Activated CD8-positive, alpha-beta memory T cell treated with anti-CD3 and anti-CD28 coated beads, Interleukin-2, amount 50 U/mL, for 4 hours (primary cell): ENCODE results near the gene TMEM178B.
"Not testable (repeated sequence)": the region's sequence is repeated elsewhere in the genome, so short reads cannot be mapped to it uniquely, and the experiment has no call there.

Experiments
- DNase-seq: peaks from one replicate; pipeline ENCODE4 v3.0.0-alpha.2; 2020

Gene TMEM178B

DNA sequence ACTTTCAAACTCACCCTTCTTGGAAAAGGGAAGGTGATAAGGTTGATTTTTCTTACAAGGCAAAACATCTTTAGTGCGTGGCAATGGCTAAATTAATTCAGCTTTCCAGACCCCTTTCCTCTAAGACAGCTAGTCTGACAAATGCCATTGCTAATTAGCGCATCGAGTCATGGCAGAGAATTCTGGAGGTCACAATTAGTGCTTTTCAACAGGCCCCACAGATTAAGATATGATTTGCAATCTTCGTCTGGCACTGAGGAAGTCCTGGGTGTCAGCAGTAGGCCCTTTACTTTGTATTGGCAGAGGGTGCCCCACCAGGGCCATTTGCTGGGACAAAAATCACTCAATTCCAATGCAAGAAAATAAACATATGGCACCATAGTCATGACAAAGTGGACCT lies 288.1 kb downstream of the TMEM178B start:
- DNase-seq, result no peak

DNA sequence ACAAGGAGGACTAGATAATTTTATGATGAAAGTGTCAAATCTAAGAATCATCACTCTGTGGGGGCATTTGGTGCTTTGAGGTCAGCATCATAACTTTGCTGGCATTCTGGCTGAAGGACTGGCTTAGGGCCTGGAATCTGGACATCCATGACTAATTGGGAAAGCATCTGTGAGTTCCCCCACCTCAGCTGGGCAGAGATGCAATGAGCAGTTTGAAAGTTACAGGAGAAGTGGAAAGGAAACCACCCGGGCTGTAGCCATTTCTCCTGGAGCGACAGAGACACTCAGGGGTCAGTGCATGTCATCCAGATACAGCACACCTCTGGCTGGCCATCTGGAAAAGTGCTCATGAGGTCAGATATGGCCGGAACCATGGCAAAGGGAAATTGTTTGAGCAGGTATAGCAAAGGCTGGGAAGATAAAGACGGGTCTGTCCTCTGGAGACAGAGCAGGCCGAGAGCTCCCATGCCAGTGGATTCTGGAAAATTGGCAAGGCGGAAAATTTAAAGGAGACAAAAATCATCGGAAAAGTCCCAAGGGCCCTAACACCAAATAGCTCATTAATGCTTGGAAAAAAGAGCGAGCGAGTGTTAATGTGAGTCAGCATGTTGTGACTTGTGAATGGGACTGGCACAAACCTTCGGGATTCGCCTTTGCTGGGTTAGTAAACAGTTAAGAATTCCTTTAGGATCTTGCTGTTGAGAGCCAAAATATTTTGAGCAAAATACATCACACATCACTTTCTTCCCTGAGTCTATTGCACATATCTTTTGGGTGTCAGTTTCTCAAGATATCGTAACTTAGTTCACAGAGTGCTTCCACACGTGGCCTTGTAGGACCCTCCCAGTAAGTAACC lies 288.9 kb downstream of the TMEM178B start:
- no peak for DNase-seq

DNA sequence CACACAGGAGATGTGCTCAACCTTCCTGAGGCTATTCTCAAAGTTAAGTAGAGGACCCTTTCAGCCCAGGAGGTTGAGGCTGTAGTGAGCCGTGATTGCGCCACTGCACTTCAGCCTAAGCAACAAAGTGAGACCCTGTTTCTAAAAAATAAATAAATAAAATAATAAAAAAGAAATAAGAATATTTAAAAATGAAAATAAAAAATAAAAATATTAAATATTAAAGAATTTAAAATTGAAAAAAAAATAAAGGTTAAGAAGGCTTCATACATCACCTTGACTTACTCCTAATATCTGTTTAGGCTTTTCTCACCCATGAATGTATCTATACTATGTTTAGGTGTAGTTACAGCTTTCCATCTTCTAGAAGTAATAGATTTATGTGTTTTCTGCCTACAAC lies 289.9 kb downstream of the TMEM178B start:
- no peak for DNase-seq

DNA sequence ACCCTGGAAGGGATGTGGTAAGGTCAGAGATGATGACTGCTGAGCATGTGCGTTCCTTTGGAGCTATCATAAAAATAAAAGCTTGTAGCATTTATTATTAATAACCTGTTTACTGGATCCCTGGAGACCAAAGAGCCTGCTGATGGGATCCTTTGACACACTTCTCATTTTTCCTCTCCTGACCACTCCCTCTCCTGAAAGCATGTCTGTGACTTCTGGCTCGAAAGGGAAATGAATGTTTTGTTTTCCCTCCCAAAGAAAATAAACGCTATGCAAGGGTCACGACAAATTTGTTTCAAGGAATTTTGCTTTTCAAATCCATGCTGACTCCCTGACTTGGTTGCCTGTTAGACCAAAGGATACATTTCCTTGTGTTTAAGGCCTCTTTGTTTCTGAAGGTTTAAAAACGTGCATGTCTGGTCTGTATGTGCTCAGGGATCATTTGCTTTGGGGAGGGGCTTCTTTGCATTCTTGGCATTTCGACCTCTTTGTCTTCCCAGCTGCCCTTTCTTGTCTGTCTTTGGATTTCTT lies 292.3 kb downstream of the TMEM178B start:
- no peak for DNase-seq

DNA sequence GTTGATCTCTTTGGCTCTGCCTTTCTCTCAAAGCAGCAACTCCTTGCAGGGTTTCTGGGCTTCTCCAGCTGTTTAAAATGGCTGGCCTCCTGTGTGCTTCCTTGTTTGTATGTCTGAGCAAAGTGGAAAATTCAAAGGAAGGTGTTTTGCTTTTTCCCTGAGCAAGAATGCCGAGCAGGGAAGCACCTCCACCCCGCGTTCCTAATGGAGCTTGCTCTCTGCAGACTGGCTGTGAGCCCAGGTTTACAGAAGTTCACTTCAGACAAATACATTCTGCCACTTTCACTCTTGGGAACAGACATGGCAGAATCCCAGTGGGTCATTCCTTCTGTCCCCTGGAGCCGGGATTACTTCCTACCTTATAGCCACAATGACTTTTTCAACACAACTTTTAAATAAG lies 295.6 kb downstream of the TMEM178B start:
- DNase-seq, result no peak

DNA sequence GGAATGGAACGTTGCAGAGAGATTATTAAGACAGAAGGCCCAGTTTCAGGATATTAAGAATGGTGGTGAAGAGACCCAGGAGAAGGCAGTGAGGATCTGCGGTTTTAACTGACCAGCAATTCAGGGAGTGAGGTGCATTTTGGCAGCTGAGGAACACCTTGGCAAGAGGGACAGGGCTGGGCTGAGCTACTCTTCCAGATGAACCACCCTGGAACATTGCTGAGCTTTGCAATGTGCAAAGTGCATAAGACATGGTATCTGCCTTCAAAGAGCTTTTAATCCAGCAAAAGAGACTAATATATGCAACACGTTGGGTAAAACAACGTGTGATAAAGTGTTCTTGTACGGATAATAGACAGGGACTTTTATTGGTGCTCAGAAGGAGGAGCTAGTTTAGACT lies 296.3 kb downstream of the TMEM178B start:
- DNase-seq, result no peak

DNA sequence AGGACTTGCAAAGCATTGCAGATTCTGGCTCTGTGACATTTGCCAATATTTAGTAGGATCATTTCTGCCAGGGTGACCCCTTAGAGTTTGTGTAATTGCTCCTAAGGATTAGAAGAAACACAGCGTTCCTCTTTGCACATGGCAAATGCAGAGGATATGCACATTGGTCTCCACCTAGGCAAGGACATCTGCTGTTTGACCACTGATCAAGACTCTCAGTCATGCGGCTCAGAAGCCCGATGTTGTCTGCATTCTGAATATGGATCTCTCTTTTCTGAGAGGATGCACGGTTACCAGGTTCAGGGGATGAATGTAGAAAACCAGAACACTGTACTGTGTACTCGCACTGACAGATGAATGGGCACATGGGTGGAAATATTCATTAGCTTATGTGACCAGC lies 296.8 kb downstream of the TMEM178B start:
- no peak for DNase-seq

DNA sequence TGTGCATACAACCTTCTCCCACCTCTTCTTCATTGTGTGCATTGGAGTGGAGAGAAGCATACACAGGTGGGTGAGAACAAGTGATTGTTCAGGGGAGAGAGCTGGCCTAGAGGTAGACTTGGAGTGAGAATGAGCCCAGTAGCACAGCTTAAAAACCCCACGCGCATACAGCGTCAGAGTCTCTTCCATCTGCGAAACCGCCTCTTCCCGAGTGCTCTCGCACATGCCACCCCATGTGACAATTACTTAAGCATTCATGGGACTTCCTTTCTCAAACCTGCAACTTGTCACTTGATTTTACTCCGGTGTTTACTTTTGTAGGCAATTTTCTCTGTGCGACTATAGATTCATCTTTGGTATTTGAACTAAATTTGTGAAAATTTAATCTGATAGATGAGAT lies 300.6 kb downstream of the TMEM178B start:
- DNase-seq, result no peak

DNA sequence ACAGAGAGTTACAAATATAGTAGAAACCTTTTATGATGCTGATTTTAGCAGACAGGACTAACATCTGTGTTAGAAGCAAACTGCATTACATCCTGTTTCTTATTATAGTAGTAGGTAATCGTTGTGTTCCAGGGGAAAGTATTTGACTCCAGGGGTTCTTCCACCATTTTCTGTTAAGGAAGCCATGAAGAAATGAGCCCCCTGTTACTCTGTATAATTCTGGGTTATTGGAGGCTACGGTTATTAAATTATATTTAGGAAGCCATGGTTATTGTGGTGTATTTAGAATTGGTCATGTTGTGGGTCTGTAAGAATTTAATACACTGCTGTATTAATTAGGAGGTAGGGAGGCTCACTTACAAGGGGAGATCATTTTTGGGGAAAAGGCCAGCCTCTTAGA lies 301.6 kb downstream of the TMEM178B start:
- DNase-seq, result no peak

DNA sequence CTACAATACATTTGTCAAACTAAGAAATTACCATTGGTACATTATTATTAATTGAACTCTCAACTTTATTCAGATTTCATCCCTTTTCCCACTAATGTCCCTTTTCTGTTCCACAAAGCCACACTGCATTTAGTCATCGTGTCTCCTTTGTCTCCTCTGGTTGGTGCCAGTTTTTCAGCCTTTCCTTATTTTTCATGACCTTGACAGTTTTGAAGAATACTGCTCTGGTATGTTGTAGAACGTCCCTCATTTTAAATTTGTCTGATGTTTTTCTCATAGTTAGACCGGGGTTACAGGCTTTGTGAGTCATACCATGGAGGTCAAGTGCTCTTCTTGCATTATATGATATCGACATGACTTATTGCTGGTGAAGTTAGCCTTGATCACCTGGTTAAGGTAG lies 304.0 kb downstream of the TMEM178B start:
- no peak for DNase-seq

DNA sequence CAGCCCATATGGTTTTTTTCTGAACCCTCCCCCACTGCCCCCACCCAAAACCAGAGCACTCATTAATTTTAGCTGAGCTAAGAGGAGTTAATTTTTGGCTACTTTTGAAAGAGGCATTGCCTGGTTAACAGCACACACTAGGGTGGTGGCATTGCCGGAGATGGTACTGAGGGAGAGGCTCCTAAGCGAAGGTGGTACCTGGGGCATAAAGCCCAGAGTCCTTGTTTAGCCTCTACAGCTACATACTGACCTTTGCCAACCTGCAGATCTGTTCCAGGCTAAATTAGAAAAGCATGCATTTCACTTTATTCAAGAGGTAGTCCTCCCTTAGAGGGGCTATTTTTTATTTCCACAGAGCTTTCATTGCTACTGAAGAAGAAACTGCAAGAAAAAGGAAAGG lies 304.5 kb downstream of the TMEM178B start:
- no peak for DNase-seq

DNA sequence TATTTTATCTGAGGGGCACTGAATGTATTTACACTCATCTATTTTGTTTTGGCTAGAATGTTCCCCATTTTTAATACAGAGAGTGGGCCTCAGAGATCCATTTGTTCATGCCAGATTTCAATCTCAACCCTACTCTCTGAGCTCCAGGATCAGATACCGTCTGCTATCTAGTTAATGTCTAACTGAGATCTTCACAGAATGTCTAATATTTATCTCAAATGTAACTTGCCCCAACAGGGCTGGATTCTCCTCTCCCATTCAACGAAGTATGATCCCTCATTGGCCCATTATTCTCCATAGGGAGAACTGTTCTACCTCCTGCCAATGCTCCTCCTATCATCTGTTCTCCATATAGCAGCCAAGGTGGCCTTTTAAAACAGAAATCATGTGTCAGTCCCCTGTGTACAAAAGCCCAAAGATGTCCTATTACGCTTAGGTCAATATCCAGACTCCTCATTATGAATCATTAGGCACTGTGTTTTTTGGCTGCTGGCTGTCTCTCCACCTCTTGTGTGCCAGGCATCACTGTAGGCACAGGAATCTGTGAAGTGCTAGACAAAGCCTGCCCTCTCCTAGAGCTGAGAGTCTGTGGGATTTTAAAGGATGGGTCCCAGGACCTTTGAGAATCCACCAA lies 308.0 kb downstream of the TMEM178B start:
- no peak for DNase-seq

DNA sequence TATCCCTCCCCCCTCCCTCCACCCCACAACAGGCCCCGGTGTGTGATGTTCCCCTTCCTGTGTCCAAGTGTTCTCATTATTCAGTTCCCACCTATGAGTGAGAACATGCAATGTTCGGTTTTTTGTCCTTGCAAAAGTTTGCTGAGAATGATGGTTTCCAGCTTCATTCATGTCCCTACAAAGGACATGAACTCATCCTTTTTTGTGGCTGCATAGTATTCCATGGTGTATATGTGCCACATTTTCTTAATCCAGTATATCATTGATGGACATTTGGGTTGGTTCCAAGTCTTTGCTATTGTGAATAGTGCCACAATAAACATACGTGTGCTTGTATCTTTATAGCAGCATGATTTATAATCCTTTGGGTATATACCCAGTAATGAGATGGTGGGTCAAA lies 309.5 kb downstream of the TMEM178B start:
- not testable (repeated sequence) for DNase-seq

DNA sequence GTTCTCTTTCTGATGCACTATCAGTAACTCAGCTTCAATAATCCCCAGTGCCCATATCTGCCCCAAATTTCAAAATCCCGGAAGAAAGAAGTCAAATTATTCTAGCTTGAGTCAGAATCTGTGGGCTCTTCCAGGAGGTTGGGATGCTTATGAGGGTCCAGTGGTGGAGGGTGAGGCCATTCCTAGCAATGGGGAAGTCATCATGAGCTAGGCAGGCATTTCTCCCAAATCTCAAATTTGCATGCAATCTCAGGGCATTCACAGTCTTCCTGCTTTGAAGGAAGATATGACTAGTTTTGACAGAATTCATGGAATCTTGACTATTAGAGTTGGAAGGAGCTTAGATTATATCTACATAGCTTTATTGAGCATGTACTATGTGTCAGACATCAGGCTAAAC lies 313.0 kb downstream of the TMEM178B start:
- no peak for DNase-seq

DNA sequence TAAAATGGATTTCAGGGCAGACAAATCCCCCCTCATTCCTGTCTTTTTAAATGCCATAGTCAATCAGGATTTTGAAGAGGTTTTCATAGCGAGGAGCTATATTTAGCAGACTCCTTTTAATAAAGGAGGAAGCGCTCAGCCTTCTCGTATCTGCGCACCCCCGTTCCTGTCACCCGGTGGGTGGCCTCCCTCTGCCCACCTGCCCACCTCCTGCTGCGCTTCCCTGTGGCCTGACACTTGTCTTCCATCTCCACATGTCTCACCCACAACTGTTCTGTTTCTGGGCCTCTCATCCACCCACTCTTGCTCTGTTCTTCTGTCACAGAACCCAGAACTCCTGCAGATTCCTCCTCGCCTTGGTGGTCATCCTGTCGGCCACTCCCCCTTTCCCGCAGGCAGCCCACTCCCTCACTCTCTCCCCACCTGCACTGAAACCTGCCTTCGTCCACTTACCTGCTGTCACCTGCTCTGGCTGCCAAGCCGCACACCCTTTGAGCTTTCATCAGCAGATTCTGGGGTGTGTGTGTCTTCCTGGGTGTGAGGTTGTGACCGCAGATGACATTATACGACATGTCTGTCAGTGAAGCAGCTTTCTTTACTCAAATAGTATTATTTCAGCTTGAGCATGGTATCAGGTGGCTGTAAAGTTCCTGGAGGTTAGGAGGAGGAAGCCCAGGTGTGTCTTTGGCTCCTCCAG lies 313.8 kb downstream of the TMEM178B start:
- no peak for DNase-seq

DNA sequence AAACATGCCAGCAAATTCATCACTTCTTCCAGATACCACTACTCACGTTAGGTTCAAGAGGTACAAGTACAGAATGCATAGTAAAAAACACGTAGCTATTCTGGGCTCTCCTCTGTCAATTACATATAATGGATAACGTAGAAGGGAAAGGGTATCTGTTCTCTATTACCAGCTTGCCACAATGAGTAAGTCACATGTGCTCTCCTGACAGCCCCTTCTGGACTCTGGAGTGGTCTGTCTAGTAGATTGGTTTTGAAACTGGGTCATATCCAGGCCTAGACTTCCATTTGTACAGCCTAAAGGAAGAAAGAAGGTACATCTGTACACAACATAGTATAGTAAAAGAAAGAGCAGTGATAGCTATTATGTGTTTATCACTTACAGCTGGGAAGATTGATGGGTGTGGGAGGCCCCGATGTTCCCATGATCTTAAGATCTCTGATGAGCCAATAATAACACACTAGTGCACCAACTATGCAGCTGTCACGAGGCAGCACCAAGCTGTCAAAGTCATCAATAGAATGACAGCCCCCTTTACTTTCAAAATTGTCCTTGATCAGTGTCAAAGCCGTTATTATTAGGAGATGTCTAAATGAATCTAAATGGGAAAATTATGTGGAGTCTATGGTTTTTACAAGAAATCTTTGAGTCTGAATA lies 315.4 kb downstream of the TMEM178B start:
- DNase-seq, result no peak

DNA sequence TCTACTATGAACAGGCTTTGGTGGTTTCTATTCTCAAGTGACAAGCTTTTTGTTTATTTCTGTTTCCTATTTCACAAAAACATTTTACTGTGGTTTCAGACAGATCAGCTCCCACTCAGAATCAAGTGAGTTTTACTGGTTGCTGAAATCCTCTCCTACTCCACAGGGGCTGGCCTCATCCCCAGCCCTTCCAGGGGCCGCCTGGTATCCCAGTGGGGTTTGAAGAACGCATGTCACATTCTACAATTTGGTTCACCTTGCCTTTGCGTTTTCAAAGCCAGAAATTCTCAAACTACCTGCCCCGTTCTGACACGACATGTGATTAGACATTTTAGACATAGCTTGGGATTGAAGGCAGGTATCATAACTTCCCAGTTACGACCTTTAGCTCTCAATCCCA lies 316.5 kb downstream of the TMEM178B start:
- DNase-seq, result no peak

DNA sequence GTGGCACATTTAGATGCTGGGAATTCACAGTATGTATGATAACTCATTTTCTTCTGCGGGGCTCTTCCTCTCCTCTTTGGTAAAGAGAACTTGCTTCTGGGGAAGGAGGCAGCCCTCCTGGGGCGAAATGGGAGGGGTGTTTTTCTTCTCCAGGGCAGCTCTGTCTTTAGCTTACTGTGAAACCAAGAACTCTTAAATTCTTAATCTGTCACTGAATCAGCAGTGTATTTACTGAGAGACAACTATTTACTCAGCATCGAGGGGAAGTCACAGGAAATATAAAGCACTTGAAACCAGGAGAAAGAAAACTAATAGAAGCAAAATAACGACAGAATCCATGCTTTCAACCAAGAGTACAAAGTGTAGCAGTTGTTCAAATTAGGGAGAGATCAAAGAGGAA lies 319.2 kb downstream of the TMEM178B start:
- no peak for DNase-seq

DNA sequence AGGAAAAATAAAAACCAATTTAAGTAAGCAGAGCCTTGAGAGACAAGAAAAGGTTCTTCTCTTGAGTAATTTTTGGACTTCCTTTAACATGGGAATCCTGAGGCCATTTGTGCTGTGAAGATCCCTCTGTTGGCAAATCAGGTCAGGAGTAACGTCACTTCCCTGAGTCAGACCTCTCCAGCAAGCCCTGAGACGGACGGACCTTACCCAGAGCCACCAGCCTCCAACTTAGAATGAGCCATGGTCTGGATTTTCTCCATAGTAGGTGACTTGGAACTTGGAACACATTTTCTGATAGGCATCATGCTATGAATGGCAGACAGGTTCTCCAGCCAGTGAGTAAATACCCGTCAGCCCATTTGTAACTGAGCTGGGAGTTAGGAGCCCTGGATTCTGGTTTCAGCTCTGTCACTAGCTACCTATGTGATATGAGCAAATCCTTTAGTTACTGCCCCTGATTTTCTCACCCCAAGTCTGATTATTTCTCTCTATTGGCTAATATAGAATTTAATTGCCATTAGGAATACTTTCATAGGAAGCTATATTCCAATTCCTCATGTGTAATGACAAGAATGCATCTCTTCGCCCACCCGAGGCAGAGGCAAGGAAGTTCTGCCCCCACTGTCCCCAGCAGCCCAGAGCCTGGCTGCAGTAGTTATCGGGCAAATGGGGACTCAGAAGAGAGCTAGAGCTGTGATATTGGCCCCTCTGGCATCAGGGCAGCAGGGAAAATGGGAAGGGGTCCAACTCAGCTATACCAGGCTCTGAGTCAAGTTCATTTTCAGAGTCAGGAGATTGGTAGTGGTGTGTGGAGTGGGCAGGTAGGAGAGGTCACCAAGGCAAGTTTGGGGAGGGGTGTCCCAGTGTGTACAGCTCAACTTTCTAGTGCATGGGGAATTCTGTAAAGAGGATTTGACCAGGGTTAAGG lies 323.6 kb downstream of the TMEM178B start:
- no peak for DNase-seq

DNA sequence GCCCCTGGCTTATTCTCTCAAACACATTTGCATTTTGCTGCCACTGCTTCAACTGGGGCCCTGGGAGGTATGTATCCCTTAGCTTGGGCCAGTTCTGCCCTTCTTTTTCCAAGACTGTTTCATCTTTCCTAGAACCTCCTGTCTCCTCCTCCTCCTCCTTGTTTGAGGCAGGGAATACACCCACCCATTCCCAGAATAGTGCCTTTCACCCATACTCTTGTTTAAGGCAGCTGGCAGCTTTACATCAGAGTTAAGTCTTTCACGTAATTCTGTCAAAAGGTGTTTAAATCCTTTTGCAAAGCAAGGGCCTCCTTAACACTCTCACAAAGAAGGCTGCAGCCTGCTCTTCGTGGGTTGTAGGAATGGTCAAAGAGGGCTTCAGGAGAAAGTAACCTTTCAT lies 326.5 kb downstream of the TMEM178B start:
- DNase-seq, result no peak

DNA sequence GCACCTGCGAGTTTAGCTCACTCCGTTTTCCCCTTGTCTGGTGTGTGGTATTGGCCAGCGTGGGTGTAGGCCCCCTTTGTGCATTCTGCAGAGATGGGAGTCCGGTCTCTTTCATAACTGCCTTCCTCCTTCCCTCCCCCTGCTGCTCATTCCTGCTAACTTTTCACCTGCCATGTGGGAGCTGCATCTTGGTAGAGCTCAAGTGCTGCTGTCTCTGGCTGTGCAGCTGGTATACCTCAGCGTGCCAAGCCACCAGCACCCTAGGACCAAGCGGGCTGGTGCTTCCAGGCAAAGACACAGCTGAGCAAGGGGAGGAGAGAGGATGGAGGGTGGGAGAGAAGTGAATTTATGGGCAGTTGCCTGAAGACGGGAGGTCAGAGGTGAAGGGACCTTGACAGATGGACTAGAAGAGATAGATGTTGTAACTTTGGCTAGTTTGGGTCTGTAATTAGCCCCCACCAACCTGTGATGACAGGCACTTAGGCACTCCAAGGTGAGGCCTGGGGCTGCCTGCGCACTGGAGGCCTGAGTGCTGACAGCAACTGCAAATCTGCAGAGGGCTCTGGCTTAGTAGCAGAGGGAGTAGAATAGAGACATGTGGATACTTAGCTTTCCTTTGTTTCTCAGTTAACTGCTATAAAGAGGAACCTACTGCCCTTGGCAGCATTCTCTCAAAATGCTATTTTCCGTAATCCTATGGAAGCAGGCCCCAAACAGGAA lies 328.6 kb downstream of the TMEM178B start:
- no peak for DNase-seq
